ENCODE measurements around the gene LRP8. TPM values are rescaled to one million over a fixed set of nuclear protein-coding genes. Genes with fewer than 3 reads are reported as not detected.

Gene LRP8
- total and polyA plus RNA-seq, 4 donors = 2.6 to 20.0 (median 9.6) TPM

DNA sequence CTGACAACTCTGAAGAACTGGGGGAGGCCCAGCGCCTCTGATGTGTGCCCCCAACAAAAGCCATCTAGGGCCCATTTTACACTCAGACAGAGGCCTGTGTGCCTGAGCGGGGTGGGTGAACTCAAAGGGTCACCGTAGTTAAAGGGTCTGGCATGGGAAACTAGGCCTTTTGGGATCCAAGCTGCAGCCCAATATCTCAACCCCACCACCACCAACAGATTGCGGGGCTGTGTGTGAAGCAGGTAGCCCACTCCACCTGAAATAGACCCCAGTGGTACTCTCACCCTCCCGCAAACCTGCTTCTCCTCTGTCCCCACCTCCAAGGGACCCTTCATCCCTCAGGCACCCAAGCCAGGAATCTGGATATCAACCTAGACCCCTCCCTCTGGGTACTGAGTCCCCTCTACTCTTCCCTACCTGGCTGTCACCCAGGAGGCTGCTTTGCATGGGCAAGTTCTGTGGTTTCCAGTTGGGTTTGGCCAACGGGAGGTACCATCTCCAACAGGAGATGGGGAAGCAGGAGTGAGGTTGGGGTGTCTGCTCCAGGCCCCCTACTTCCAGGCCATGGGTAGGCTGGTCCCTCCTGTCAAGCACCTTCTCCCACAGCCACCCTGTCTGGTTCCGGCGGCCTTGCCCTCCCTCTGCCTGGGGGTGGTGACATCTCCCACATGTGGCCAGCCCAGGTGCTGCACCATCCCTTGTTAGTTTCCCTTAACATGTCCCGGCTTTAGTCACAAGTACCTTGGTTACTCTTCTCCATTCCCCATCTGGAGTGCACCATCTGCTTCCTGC lies 35.2 kb upstream of the LRP8 start:
- WGBS, 2 donors = 92 to 93% methylated on average over 9 of the region's 9 CpGs
- no peak overlapping the region for H3K9ac ChIP-seq (ENCODE audit: insufficient read depth in 1 of 2, low read length in 2 of 2)
- no peaks in the 10 kb centered on the region for H3K36me3 ChIP-seq (ENCODE audit: control insufficient read depth in 4 of 4, insufficient read depth in 4 of 4, low read length in 4 of 4)
- H3K4me3 ChIP-seq = no peak overlapping the region
- ATAC-seq (ENCODE audit: insufficient read depth, low FRiP score) (no peak), DNase-seq (no peak)
- H3K9me3 ChIP-seq (ENCODE audit: control insufficient read depth in 4 of 4, insufficient read depth in 3 of 4, low read length in 3 of 4) = peaks cover 0 to 2% (median 0%) of the 10 kb centered on the region in 4 donors
- no peak overlapping the region for H3K27ac ChIP-seq (ENCODE audit: low read depth in 1 of 2, low read length in 1 of 2)
- H3K27me3 ChIP-seq (ENCODE audit: control insufficient read depth in 3 of 3, insufficient read depth in 3 of 3, low read length in 2 of 3) = no peaks in the 10 kb centered on the region
- TF ChIP-seq, protein P1, sequence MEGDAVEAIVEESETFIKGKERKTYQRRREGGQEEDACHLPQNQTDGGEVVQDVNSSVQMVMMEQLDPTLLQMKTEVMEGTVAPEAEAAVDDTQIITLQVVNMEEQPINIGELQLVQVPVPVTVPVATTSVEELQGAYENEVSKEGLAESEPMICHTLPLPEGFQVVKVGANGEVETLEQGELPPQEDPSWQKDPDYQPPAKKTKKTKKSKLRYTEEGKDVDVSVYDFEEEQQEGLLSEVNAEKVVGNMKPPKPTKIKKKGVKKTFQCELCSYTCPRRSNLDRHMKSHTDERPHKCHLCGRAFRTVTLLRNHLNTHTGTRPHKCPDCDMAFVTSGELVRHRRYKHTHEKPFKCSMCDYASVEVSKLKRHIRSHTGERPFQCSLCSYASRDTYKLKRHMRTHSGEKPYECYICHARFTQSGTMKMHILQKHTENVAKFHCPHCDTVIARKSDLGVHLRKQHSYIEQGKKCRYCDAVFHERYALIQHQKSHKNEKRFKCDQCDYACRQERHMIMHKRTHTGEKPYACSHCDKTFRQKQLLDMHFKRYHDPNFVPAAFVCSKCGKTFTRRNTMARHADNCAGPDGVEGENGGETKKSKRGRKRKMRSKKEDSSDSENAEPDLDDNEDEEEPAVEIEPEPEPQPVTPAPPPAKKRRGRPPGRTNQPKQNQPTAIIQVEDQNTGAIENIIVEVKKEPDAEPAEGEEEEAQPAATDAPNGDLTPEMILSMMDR (IDR thresholded peaks at IDR 0.05; ENCODE audit: control extremely low read depth, extremely low read depth) = no peak
- H3K4me1 ChIP-seq (ENCODE audit: control insufficient read depth in 5 of 5, insufficient read depth in 5 of 5, low read length in 5 of 5) = peaks cover 0 to 1% (median 0%) of the 10 kb centered on the region in 5 donors

DNA sequence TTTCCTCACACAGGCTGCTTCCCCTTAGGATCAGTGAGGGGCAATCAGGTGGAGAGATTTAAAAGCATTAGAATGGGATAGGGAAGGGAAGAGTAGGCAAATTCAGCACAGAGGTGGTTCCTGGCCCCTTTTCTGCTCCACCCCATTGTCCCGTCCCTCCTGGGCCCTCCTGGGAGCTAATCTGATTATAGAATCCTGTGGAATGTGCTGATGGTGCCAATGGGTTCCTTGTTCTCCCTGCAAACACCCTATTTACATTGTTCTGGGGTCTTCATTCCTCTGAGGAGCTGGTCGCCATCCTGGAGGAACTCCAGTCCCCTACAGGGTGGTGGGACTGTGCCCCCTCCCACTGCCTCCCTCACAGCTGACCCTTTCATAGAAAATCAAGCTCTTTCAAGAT lies 34.4 kb upstream of the LRP8 start:
- no peaks in the 10 kb centered on the region for H3K27me3 ChIP-seq (ENCODE audit: control insufficient read depth in 3 of 3, insufficient read depth in 3 of 3, low read length in 2 of 3)
- no peaks in the 10 kb centered on the region for H3K4me1 ChIP-seq (ENCODE audit: control insufficient read depth in 5 of 5, insufficient read depth in 5 of 5, low read length in 5 of 5)
- H3K9ac ChIP-seq (ENCODE audit: insufficient read depth in 1 of 2, low read length in 2 of 2) = no peak overlapping the region
- DNase-seq (no peak), ATAC-seq (ENCODE audit: insufficient read depth, low FRiP score) (no peak)
- H3K4me3 ChIP-seq = no peak overlapping the region
- WGBS, 2 donors = 73 to 88% methylated on average over 2 of the region's 2 CpGs
- no peaks in the 10 kb centered on the region for H3K36me3 ChIP-seq (ENCODE audit: control insufficient read depth in 4 of 4, insufficient read depth in 4 of 4, low read length in 4 of 4)
- H3K9me3 ChIP-seq (ENCODE audit: control insufficient read depth in 4 of 4, insufficient read depth in 3 of 4, low read length in 3 of 4) = peaks cover 0 to 2% (median 0%) of the 10 kb centered on the region in 4 donors
- TF ChIP-seq, protein P1 (IDR thresholded peaks at IDR 0.05; ENCODE audit: control extremely low read depth, extremely low read depth) = no peak
- no peak overlapping the region for H3K27ac ChIP-seq (ENCODE audit: low read depth in 1 of 2, low read length in 1 of 2)

DNA sequence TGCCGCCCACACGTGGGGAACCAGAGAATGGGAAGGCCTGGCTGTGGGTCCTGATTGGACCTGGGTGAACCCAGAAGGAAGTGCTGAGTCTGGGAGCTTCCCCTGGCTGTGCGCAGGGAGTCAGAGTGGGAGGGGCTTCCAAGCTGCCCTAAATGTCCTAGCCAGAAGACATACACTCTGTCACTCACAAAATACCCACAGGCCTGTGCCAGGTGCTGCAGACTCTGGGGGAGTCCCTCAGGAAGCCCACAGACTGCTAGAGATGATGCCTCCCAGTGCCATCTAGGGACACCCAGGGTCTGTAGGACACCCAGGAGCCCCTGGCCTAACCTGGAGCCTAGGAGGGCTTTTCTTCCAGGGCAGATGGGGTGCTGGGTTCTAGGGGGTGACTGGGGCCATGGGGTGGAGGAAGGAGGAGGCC lies 33.7 kb upstream of the LRP8 start:
- DNase-seq = no peak
- Histone ChIP-seq H3K27me3 (ENCODE audit: control insufficient read depth in 3 of 3, insufficient read depth in 3 of 3, low read length in 2 of 3) (no peaks in the 10 kb centered on the region), H3K27ac (ENCODE audit: low read depth in 1 of 2, low read length in 1 of 2) (no peak overlapping the region), H3K4me3 (no peak overlapping the region), H3K4me1 (ENCODE audit: control insufficient read depth in 5 of 5, insufficient read depth in 5 of 5, low read length in 5 of 5) (no peaks in the 10 kb centered on the region), H3K36me3 (ENCODE audit: control insufficient read depth in 4 of 4, insufficient read depth in 4 of 4, low read length in 4 of 4) (no peaks in the 10 kb centered on the region), H3K9ac (ENCODE audit: insufficient read depth in 1 of 2, low read length in 2 of 2) (no peak overlapping the region), H3K9me3 (ENCODE audit: control insufficient read depth in 4 of 4, insufficient read depth in 3 of 4, low read length in 3 of 4) (peaks cover 0 to 2% (median under 1%) of the 10 kb centered on the region in 4 donors)
- 75 to 85% methylated on average over 3 of the region's 3 CpGs for WGBS, 2 donors
- ATAC-seq (ENCODE audit: insufficient read depth, low FRiP score) = peak; percentile 34
- TF ChIP-seq, protein P1 (IDR thresholded peaks at IDR 0.05; ENCODE audit: control extremely low read depth, extremely low read depth) = no peak
